A549 treated with Mapracorat at 1 μM for 4 hours (cell line): ENCODE data around the gene PPP1CC. TPM values are rescaled to one million over a fixed set of nuclear protein-coding genes. Genes with fewer than 3 reads are reported as not detected.

ENCODE experiments used
- total RNA-seq: library from RNA; stranded (reverse); fragments of 200-300 nt; extraction: Qiagen RNA extraction; gene quantifications from 5 replicates; pipeline ENCODE4 v1.2.3, GENCODE V29; 2022

The PPP1CC gene
- total RNA-seq, result 126 to 156 TPM (median 153 TPM) in 5 replicates

GRCh38 chr12:110742718-110743570, at the start of gene PPP1CC:
TSS of gene PPP1CC (minus strand) at chr12:110742891. CDS start at chr12:110742707, 184 bp downstream.

GRCh38 chr12:110688446-110689280, 54.0 kb downstream of the PPP1CC start, which contains the start of gene HVCN1:
TSS of gene HVCN1 (minus strand) at chr12:110689115. CDS start at chr12:110683245, 5,870 bp downstream.

Other genes starting within 250 kb of the PPP1CC start
- 140 to 173 TPM (median 158 TPM) in 5 replicates for gene VPS29, start 240.8 kb downstream of the PPP1CC start, total RNA-seq
- 0.13 to 0.55 TPM (median 0.22 TPM) in 5 replicates for gene RAD9B, start 240.6 kb downstream of the PPP1CC start, total RNA-seq
- 23.0 to 29.3 TPM (median 28.2 TPM) in 5 replicates for gene PPTC7, start 159.6 kb downstream of the PPP1CC start, total RNA-seq
- 28.3 to 35.2 TPM (median 31.8 TPM) in 5 replicates for gene TCTN1, start 128.8 kb downstream of the PPP1CC start, total RNA-seq
- gene HVCN1, start 53.8 kb downstream of the PPP1CC start, total RNA-seq, result 0.38 to 0.98 TPM (median 0.65 TPM) in 5 replicates
- gene CCDC63, start 104.1 kb upstream of the PPP1CC start, total RNA-seq, result 0.16 TPM in 1 of 5 replicates, not detected in the others
- gene MYL2, start 177.7 kb upstream of the PPP1CC start, total RNA-seq, result 0.54 to 1.7 TPM (median 0.93 TPM) in 5 replicates